Naive thymus-derived CD4-positive, alpha-beta T cell (primary cell): ENCODE measurements around the gene WDR49. TPM values are rescaled to one million over a fixed set of nuclear protein-coding genes. Genes with fewer than 3 reads are reported as not detected.

ENCODE experiments used
- ATAC-seq: fragments of 150-1000 bp; cut with Tn5 transposase; 2 replicates; pipeline ENCODE4 v1.10.0; 2021; ENCODE audit warnings: mild to moderate bottlenecking, moderate library complexity
- CTCF ChIA-PET: fragments of 350-600 bp; sonication (Branson Sonifier 250); formaldehyde crosslinking; loops from one replicate; lab custom pipeline; 2021; ENCODE audit warnings: antibody characterized with exemption; lab: Charles Lee
- POLR2A ChIA-PET: fragments of 350-600 bp; sonication (Branson Sonifier 250); formaldehyde crosslinking; loops from one replicate; lab custom pipeline; 2021; ENCODE audit warnings: antibody characterized with exemption, inconsistent platforms; lab: Charles Lee
- DNase-seq, 9 donors: peaks; one replicate each; pipeline versions ENCODE4 v3.0.0 to v3.0.0-alpha.2; 2020 to 2022; ENCODE audit warnings: mixed read lengths in 1 of 9
- H3K27ac ChIP-seq: one replicate; pipeline ENCODE4 v1.7.0; 2013; ENCODE audit warnings: mild to moderate bottlenecking, low read depth, low read length, moderate library complexity
- H3K27me3 ChIP-seq, 2 donors: one replicate each; pipeline ENCODE4 v1.7.0; 2013; ENCODE audit warnings: low read length in 2 of 2, mild to moderate bottlenecking in 2 of 2, moderate library complexity in 2 of 2; ENCODE audit not compliant: control insufficient read depth in 2 of 2, insufficient read depth in 2 of 2
- H3K36me3 ChIP-seq, 3 experiments: 1 replicate in 2 of 3; 2 replicates in 1 of 3; pipeline ENCODE4 v1.7.0; 2013; ENCODE audit warnings: low read length in 3 of 3, mild to moderate bottlenecking in 3 of 3, moderate library complexity in 1 of 3; ENCODE audit not compliant: insufficient read depth in 3 of 3, control insufficient read depth in 2 of 3
- H3K4me1 ChIP-seq, 2 donors: one replicate each; pipeline ENCODE4 v1.7.0; 2013; ENCODE audit warnings: low read length in 2 of 2, mild to moderate bottlenecking in 2 of 2, moderate library complexity in 1 of 2; ENCODE audit not compliant: control insufficient read depth in 2 of 2, insufficient read depth in 2 of 2
- H3K4me3 ChIP-seq: 2 replicates; pipeline ENCODE4 v1.7.0; 2013; ENCODE audit warnings: mild to moderate bottlenecking, low read length
- H3K9me3 ChIP-seq, 3 experiments: 1 replicate in 2 of 3; 2 replicates in 1 of 3; pipeline ENCODE4 v1.7.0; 2013; ENCODE audit warnings: low read length in 3 of 3; ENCODE audit not compliant: control insufficient read depth in 2 of 3
- H3K27ac Mint-ChIP-seq, 9 donors: one replicate each; pipeline ENCODE4 v1.8.0; 2020 to 2022; ENCODE audit warnings: mixed read lengths in 9 of 9, mild to moderate bottlenecking in 8 of 9, moderate library complexity in 5 of 9, inconsistent platforms in 2 of 9
- H3K27me3 Mint-ChIP-seq, 5 donors: one replicate each; pipeline ENCODE4 v1.8.0; 2021 to 2022; ENCODE audit warnings: mixed read lengths in 5 of 5, mild to moderate bottlenecking in 1 of 5
- H3K36me3 Mint-ChIP-seq, 5 donors: one replicate each; pipeline ENCODE4 v1.8.0; 2020 to 2022; ENCODE audit warnings: mixed read lengths in 5 of 5, mild to moderate bottlenecking in 3 of 5, inconsistent platforms in 1 of 5
- H3K4me1 Mint-ChIP-seq, 7 donors: one replicate each; pipeline ENCODE4 v1.8.0; 2020 to 2022; ENCODE audit warnings: mixed read lengths in 7 of 7, mild to moderate bottlenecking in 3 of 7, inconsistent platforms in 1 of 7
- H3K4me3 Mint-ChIP-seq, 10 donors: one replicate each; pipeline ENCODE4 v1.8.0; 2020 to 2022; ENCODE audit warnings: mild to moderate bottlenecking in 10 of 10, mixed read lengths in 10 of 10, moderate library complexity in 6 of 10, inconsistent platforms in 2 of 10
- H3K9me3 Mint-ChIP-seq, 11 donors: one replicate each; pipeline ENCODE4 v1.8.0; 2020 to 2022; ENCODE audit warnings: mixed read lengths in 11 of 11, mild to moderate bottlenecking in 4 of 11, inconsistent platforms in 1 of 11, moderate library complexity in 1 of 11
- intact Hi-C, 2 donors: fragments of 100-400 bp; cut with micrococcal nuclease; formaldehyde crosslinking; loops; one replicate each; pipeline ENCODE4 v1.15.1; 2023
- polyA plus RNA-seq, 2 donors: library from polyadenylated mRNA; unstranded; fragments of 300-500 nt; fragmentation: Illumina TruSeq; gene quantifications; one replicate each; pipeline ENCODE4 v1.2.3, GENCODE V29; 2021
- total RNA-seq, 6 experiments: library from RNA in 5 of 6; stranded (reverse) in 5 of 6; gene quantifications; 1 replicate in 5 of 6; 2 replicates in 1 of 6; pipeline ENCODE4 v1.2.3 and lab custom pipeline; 2021 to 2026

Gene WDR49
- 1 to 10 TPM in 1 of 5 experiments, under 1 TPM in 4; 0.11 to 2.4 (median 0.29) TPM for total RNA-seq
- polyA plus RNA-seq = not detected
- total RNA-seq (lab: John Stamatoyannopoulos, UW) = not detected

- no peak for DNase-seq
- Mint-ChIP-seq H3K4me1 (peaks cover 2 to 18% (median 11%) of the 10 kb centered on the region in 7 donors), H3K36me3 (no peaks in the 10 kb centered on the region), H3K9me3 (peaks cover 0 to 2% (median 0%) of the 10 kb centered on the region in 11 donors), H3K27ac (no peak within 1 kb of the TSS), H3K4me3 (peak within 1 kb of the TSS in 1 of 10 donors; percentile 27), H3K27me3 (peaks cover 3 to 16% (median 7%) of the 10 kb centered on the region in 5 donors)
- CTCF ChIA-PET = no interaction called here
- intact Hi-C loops = no loop called here
- Histone ChIP-seq H3K4me1 (no peaks in the 10 kb centered on the region), H3K36me3 (no peaks in the 10 kb centered on the region), H3K27ac (no peak within 1 kb of the TSS), H3K27me3 (no peaks in the 10 kb centered on the region), H3K4me3 (no peak within 1 kb of the TSS), H3K9me3 (no peaks in the 10 kb centered on the region)
- POLR2A ChIA-PET = no interaction called here
- no peak for ATAC-seq
Observed at GRCh38 chr3:167653760-167654159, at the start of gene WDR49. WDR49 (minus strand) TSS chr3:167653942; CDS start chr3:167653425, 517 bp downstream.

- Mint-ChIP-seq H3K27ac (peak overlapping the region in 1 of 9 donors; percentile 2), H3K9me3 (no peaks in the 10 kb centered on the region), H3K27me3 (no peaks in the 10 kb centered on the region), H3K36me3 (peaks cover 4 to 27% (median 18%) of the 10 kb centered on the region in 5 donors), H3K4me3 (no peak overlapping the region), H3K4me1 (peaks cover 5 to 37% (median 21%) of the 10 kb centered on the region in 7 donors)
- Histone ChIP-seq H3K4me3 (no peak overlapping the region), H3K36me3 (peaks cover 0 to 14% (median 10%) of the 10 kb centered on the region in 3 experiments), H3K4me1 (no peaks in the 10 kb centered on the region), H3K27ac (no peak overlapping the region), H3K9me3 (no peaks in the 10 kb centered on the region), H3K27me3 (no peaks in the 10 kb centered on the region)
- DNase-seq (no peak), ATAC-seq (no peak)
- ChIA-PET CTCF (no interaction called here), POLR2A (interaction anchor here (1.2 kb wide), 1 partner anchor 34 kb away, joined by 3 read pairs; the partner anchor contains the start of genes PDCD10 and SERPINI1)
- intact Hi-C loops = no loop called here
Observed at GRCh38 chr3:167700926-167701325, 47.2 kb upstream of the WDR49 start.

- no peaks in the 10 kb centered on the region for H3K27me3 ChIP-seq
- peaks cover 3 to 35% (median 18%) of the 10 kb centered on the region in 7 donors for H3K4me1 Mint-ChIP-seq
- peak overlapping the region in 5 of 9 donors; percentile 2 to 65 (median 37) for H3K27ac Mint-ChIP-seq
- H3K36me3 Mint-ChIP-seq = peaks cover 4 to 34% (median 17%) of the 10 kb centered on the region in 5 donors
- no peaks in the 10 kb centered on the region for H3K9me3 ChIP-seq
- no peak overlapping the region for H3K4me3 ChIP-seq
- no peak for DNase-seq
- no peaks in the 10 kb centered on the region for H3K4me1 ChIP-seq
- no peak overlapping the region for H3K4me3 Mint-ChIP-seq
- no peaks in the 10 kb centered on the region for H3K27me3 Mint-ChIP-seq
- no peak overlapping the region for H3K27ac ChIP-seq
- no peaks in the 10 kb centered on the region for H3K9me3 Mint-ChIP-seq
- no peak for ATAC-seq
- ChIA-PET CTCF (no interaction called here), POLR2A (interaction anchor here (1.2 kb wide), 1 partner anchor 35 kb away, joined by 3 read pairs; the partner anchor contains the start of genes PDCD10 and SERPINI1)
- intact Hi-C loops = no loop called here
- peaks cover 0 to 21% (median 18%) of the 10 kb centered on the region in 3 experiments for H3K36me3 ChIP-seq
Observed at GRCh38 chr3:167700046-167700445, 46.3 kb upstream of the WDR49 start.

GRCh38 chr3:167694121-167694520 lies 40.4 kb upstream of the WDR49 start:
- intact Hi-C loops = no loop called here
- H3K4me1 Mint-ChIP-seq = peaks cover 17 to 44% (median 36%) of the 10 kb centered on the region in 7 donors
- ChIA-PET CTCF (interaction anchor here (2.1 kb wide), 1 partner anchor 9 kb away, joined by 17 read pairs; no protein-coding TSS in a partner anchor), POLR2A (no interaction called here)
- peak overlapping the region in 7 of 9 donors; percentile 32 to 69 (median 63) for H3K27ac Mint-ChIP-seq
- Histone ChIP-seq H3K27me3 (no peaks in the 10 kb centered on the region), H3K4me3 (no peak overlapping the region), H3K27ac (no peak overlapping the region), H3K36me3 (peaks cover 4 to 51% (median 26%) of the 10 kb centered on the region in 3 experiments), H3K4me1 (peaks cover 9 to 14% of the 10 kb centered on the region in 2 donors), H3K9me3 (no peaks in the 10 kb centered on the region)
- no peaks in the 10 kb centered on the region for H3K27me3 Mint-ChIP-seq
- DNase-seq (no peak), ATAC-seq (no peak)
- H3K4me3 Mint-ChIP-seq = no peak overlapping the region
- H3K9me3 Mint-ChIP-seq = no peaks in the 10 kb centered on the region
- H3K36me3 Mint-ChIP-seq = peaks cover 6 to 35% (median 19%) of the 10 kb centered on the region in 5 donors

GRCh38 chr3:167691366-167691765 lies 37.6 kb upstream of the WDR49 start:
- Histone ChIP-seq H3K27me3 (no peaks in the 10 kb centered on the region), H3K9me3 (no peaks in the 10 kb centered on the region), H3K4me1 (peaks cover 9 to 14% of the 10 kb centered on the region in 2 donors), H3K4me3 (no peak overlapping the region), H3K27ac (peak overlapping the region; percentile 50), H3K36me3 (peaks cover 4 to 45% (median 20%) of the 10 kb centered on the region in 3 experiments)
- POLR2A ChIA-PET = interaction anchor here (0.7 kb wide), 1 partner anchor 17 kb away, joined by 3 read pairs; no protein-coding TSS in a partner anchor
- no peaks in the 10 kb centered on the region for H3K27me3 Mint-ChIP-seq
- peaks cover 14 to 40% (median 28%) of the 10 kb centered on the region in 7 donors for H3K4me1 Mint-ChIP-seq
- H3K27ac Mint-ChIP-seq = peak overlapping the region; percentile 49 to 86 (median 77)
- H3K36me3 Mint-ChIP-seq = peaks cover 9 to 37% (median 15%) of the 10 kb centered on the region in 5 donors
- ATAC-seq = peak; percentile 78
- no peaks in the 10 kb centered on the region for H3K9me3 Mint-ChIP-seq
- intact Hi-C loops = loop anchor here in 1 of 2 donors (1.0 kb wide), 1 partner anchor 43 kb away; the partner anchor contains the start of gene PDCD10
- peak overlapping the region in 3 of 10 donors; percentile 4 to 33 (median 30) for H3K4me3 Mint-ChIP-seq
- peak in 7 of 9 donors; percentile 2 to 27 (median 23) for DNase-seq
- CTCF ChIA-PET = no interaction called here

- Mint-ChIP-seq H3K27ac (no peak overlapping the region), H3K4me1 (peaks cover 0 to 3% (median 0%) of the 10 kb centered on the region in 7 donors), H3K4me3 (no peak overlapping the region), H3K9me3 (no peaks in the 10 kb centered on the region), H3K36me3 (peaks cover 11 to 42% (median 21%) of the 10 kb centered on the region in 5 donors), H3K27me3 (no peaks in the 10 kb centered on the region)
- Histone ChIP-seq H3K9me3 (no peaks in the 10 kb centered on the region), H3K4me1 (no peaks in the 10 kb centered on the region), H3K27ac (no peak overlapping the region), H3K27me3 (no peaks in the 10 kb centered on the region), H3K36me3 (peaks cover 5 to 24% (median 8%) of the 10 kb centered on the region in 3 experiments), H3K4me3 (no peak overlapping the region)
- ChIA-PET POLR2A (no interaction called here), CTCF (interaction anchor here (0.7 to 2.6 kb wide), 7 partner anchors 10 to 95 kb away, joined by 3 to 17 read pairs (median 3); no protein-coding TSS in a partner anchor)
- ATAC-seq (peak; percentile 85), DNase-seq (peak in 8 of 9 donors; percentile 25 to 64 (median 52))
- intact Hi-C loops = loop anchor here (1.0 to 10.0 kb wide), 6 partner anchors 9 to 304 kb away; partner anchors contain the start of genes ZBBX (in 2 of the 2), PDCD10 (in 1 of the 2) and SERPINI1 (in 1 of the 2)
Observed at GRCh38 chr3:167684388-167684993, 30.7 kb upstream of the WDR49 start.
